Hepatocyte (in vitro differentiated cells): ENCODE measurements around the gene SMIM10L1.

Experiments used
- EZH2 ChIP-seq: fragments of 200-600 bp; sonication (generic); IDR thresholded peaks from 2 replicates; pipeline ENCODE4 v1.6.1; 2016; ENCODE audit warnings: antibody characterized with exemption, mild to moderate bottlenecking, borderline replicate concordance
- EZH2phosphoT487 ChIP-seq: fragments of 200-600 bp; sonication (generic); IDR thresholded peaks from one replicate; pipeline ENCODE4 v1.6.1; 2018; ENCODE audit warnings: antibody characterized with exemption, mild to moderate bottlenecking, low read depth, moderate library complexity; ENCODE audit not compliant: unreplicated experiment, severe bottlenecking
- TF ChIP-seq, protein P1 (sequence below): fragments of 200-600 bp; sonication (generic); IDR thresholded peaks from 2 replicates; pipeline ENCODE4 v1.5.1; 2016; ENCODE audit warnings: antibody characterized with exemption, mild to moderate bottlenecking; ENCODE audit not compliant: poor library complexity

DNA sequence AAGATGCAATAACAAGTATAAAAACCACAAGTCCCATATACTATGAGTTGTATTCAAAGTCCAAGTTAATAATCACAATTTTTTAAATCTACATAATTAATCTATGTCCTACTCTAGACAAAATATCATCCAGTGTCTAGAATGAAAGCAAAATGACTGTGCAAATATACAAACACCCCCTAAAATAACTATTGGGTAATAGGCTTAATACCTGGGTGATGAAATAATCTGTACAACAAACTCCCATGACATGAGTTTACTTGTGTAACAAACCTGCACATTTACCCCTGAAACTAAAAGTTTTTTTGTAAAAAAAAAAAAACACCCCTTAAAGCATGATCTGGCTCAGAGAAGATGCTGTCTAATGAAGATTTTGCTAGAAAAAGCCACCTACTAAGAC is 11.5 kb downstream of the SMIM10L1 start:
- TF ChIP-seq, protein P1, sequence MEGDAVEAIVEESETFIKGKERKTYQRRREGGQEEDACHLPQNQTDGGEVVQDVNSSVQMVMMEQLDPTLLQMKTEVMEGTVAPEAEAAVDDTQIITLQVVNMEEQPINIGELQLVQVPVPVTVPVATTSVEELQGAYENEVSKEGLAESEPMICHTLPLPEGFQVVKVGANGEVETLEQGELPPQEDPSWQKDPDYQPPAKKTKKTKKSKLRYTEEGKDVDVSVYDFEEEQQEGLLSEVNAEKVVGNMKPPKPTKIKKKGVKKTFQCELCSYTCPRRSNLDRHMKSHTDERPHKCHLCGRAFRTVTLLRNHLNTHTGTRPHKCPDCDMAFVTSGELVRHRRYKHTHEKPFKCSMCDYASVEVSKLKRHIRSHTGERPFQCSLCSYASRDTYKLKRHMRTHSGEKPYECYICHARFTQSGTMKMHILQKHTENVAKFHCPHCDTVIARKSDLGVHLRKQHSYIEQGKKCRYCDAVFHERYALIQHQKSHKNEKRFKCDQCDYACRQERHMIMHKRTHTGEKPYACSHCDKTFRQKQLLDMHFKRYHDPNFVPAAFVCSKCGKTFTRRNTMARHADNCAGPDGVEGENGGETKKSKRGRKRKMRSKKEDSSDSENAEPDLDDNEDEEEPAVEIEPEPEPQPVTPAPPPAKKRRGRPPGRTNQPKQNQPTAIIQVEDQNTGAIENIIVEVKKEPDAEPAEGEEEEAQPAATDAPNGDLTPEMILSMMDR, result no peak
- TF ChIP-seq EZH2, result no peak
- TF ChIP-seq EZH2phosphoT487, result no peak
